Neural cell (in vitro differentiated cells): ENCODE measurements around the gene SLC9C1. TPM values are rescaled to one million over a fixed set of nuclear protein-coding genes. Genes with fewer than 3 reads are reported as not detected.

Experiments used
- H2AFZ ChIP-seq: fragments of 200-600, 300-800 bp; sonication (generic), shearing (Covaris generic); 2 replicates; pipeline ENCODE4 v1.6.0; 2014; ENCODE audit warnings: low read depth, mild to moderate bottlenecking, antibody characterized with exemption, low read length, moderate library complexity
- H3F3A ChIP-seq: fragments of 200-600 bp; shearing (Covaris generic); 2 replicates; pipeline ENCODE4 v1.6.1; 2016; ENCODE audit warnings: mild to moderate bottlenecking, moderate library complexity, mixed read lengths, antibody characterized with exemption, low read length; ENCODE audit not compliant: insufficient read depth, poor library complexity, severe bottlenecking
- H3K27ac ChIP-seq: fragments of 200-600, 300-800 bp; sonication (generic), shearing (Covaris generic); 2 replicates; pipeline ENCODE4 v1.5.1; 2014; ENCODE audit warnings: mild to moderate bottlenecking, low read length, moderate library complexity
- H3K27me3 ChIP-seq: fragments of 300-800, 200-600 bp; sonication (generic), shearing (Covaris generic); 2 replicates; pipeline ENCODE4 v1.6.0; 2014; ENCODE audit warnings: mild to moderate bottlenecking, low read depth, low read length, moderate library complexity; ENCODE audit not compliant: insufficient read depth
- H3K36me3 ChIP-seq: fragments of 300-800, 200-600 bp; sonication (generic), shearing (Covaris generic); 2 replicates; pipeline ENCODE4 v1.5.1; 2014; ENCODE audit warnings: mild to moderate bottlenecking, antibody characterized with exemption, low read length, moderate library complexity; ENCODE audit not compliant: insufficient read depth
- H3K4me2 ChIP-seq: fragments of 300-800, 200-600 bp; sonication (generic), shearing (Covaris generic); 2 replicates; pipeline ENCODE4 v1.6.0; 2014; ENCODE audit warnings: mild to moderate bottlenecking, low read length
- H3K4me3 ChIP-seq: fragments of 300-800, 200-600 bp; sonication (generic), shearing (Covaris generic); 2 replicates; pipeline ENCODE4 v1.5.1; 2014; ENCODE audit warnings: mild to moderate bottlenecking, low read length, moderate library complexity
- H3K79me2 ChIP-seq: fragments of 200-600 bp; shearing (Covaris generic); replicated peaks from 2 replicates; pipeline ENCODE4 v1.6.0; 2014; ENCODE audit warnings: mild to moderate bottlenecking, low read length, moderate library complexity; ENCODE audit not compliant: insufficient read depth
- H3K9ac ChIP-seq: fragments of 300-800, 200-600 bp; sonication (generic), shearing (Covaris generic); 2 replicates; pipeline ENCODE4 v1.6.1; 2016; ENCODE audit warnings: mild to moderate bottlenecking, low read length, mixed read lengths
- H3K9me2 ChIP-seq: fragments of 200-600 bp; shearing (Covaris generic); 2 replicates; pipeline ENCODE4 v1.6.1; 2016; ENCODE audit warnings: mild to moderate bottlenecking, low read length, mixed read lengths; ENCODE audit not compliant: insufficient read depth
- H3K9me3 ChIP-seq: fragments of 200-600, 300-800 bp; sonication (generic), shearing (Covaris generic); 2 replicates; pipeline ENCODE4 v1.6.1; 2016; ENCODE audit warnings: mild to moderate bottlenecking, mixed run types, low read length, moderate library complexity, mixed read lengths
- H4K20me1 ChIP-seq: fragments of 200-600 bp; shearing (Covaris generic); 2 replicates; pipeline ENCODE4 v1.6.1; 2016; ENCODE audit warnings: mild to moderate bottlenecking, mixed run types; ENCODE audit not compliant: insufficient read depth
- EP300 ChIP-seq: fragments of 450-650 bp; conservative IDR thresholded peaks from 2 replicates; pipeline ENCODE4 v1.6.1; 2014; ENCODE audit warnings: antibody characterized with exemption, mild to moderate bottlenecking, moderate library complexity; ENCODE audit not compliant: poor library complexity, severe bottlenecking
- EZH2 ChIP-seq: fragments of 200-600, 300-800 bp; shearing (Covaris generic), sonication (generic); IDR thresholded peaks from 2 replicates; pipeline ENCODE4 v1.6.1; 2014; ENCODE audit warnings: antibody characterized with exemption, low read length, borderline replicate concordance, mild to moderate bottlenecking; ENCODE audit not compliant: insufficient read depth, poor library complexity, severe bottlenecking
- MXI1 ChIP-seq: fragments of 450-650 bp; conservative IDR thresholded peaks from 2 replicates; pipeline ENCODE4 v1.6.1; 2014; ENCODE audit warnings: antibody characterized with exemption, mild to moderate bottlenecking; ENCODE audit not compliant: poor library complexity, severe bottlenecking
- POLR2AphosphoS5 ChIP-seq: IDR thresholded peaks from 2 replicates; pipeline ENCODE4 v1.6.1; 2012
- RAD21 ChIP-seq: fragments of 450-650 bp; conservative IDR thresholded peaks from 2 replicates; pipeline ENCODE4 v1.6.1; 2014; ENCODE audit warnings: antibody characterized with exemption, mild to moderate bottlenecking, moderate library complexity
- SMC3 ChIP-seq: fragments of 450-650 bp; conservative IDR thresholded peaks from 2 replicates; pipeline ENCODE4 v1.6.1; 2014; ENCODE audit warnings: antibody characterized with exemption, mild to moderate bottlenecking, moderate library complexity; ENCODE audit not compliant: poor library complexity
- TAF1 ChIP-seq: IDR thresholded peaks from 2 replicates; pipeline ENCODE4 v1.6.1; 2012; ENCODE audit warnings: low read depth
- polyA plus RNA-seq: library from polyadenylated mRNA; depleted of rRNA; stranded (reverse); fragments of >200 nt; gene quantifications from 2 replicates; pipeline ENCODE4 v1.2.3, GENCODE V29; 2014
- TF ChIP-seq, protein P1 (sequence below): IDR thresholded peaks from 2 replicates; pipeline ENCODE4 v1.6.1; 2012; ENCODE audit warnings: borderline replicate concordance
- TF ChIP-seq, protein P2 (sequence below): fragments of 450-650 bp; IDR thresholded peaks from 2 replicates; pipeline ENCODE4 v1.5.1; 2014; ENCODE audit warnings: antibody characterized with exemption, mild to moderate bottlenecking, moderate library complexity; ENCODE audit not compliant: poor library complexity, severe bottlenecking

The SLC9C1 gene
- polyA plus RNA-seq, 1 donor from 2014 or later, result not detected

- H3K36me3 ChIP-seq, result no peaks in the 10 kb centered on the region
- no peaks in the 10 kb centered on the region for H3K79me2 ChIP-seq
- no peak overlapping the region for H3K4me3 ChIP-seq
- H3K9me2 ChIP-seq, result no peaks in the 10 kb centered on the region
- H3K4me2 ChIP-seq, result no peak overlapping the region
- no peaks in the 10 kb centered on the region for H3K9me3 ChIP-seq
- H2AFZ ChIP-seq, result no peak overlapping the region
- TF ChIP-seq, protein P1, sequence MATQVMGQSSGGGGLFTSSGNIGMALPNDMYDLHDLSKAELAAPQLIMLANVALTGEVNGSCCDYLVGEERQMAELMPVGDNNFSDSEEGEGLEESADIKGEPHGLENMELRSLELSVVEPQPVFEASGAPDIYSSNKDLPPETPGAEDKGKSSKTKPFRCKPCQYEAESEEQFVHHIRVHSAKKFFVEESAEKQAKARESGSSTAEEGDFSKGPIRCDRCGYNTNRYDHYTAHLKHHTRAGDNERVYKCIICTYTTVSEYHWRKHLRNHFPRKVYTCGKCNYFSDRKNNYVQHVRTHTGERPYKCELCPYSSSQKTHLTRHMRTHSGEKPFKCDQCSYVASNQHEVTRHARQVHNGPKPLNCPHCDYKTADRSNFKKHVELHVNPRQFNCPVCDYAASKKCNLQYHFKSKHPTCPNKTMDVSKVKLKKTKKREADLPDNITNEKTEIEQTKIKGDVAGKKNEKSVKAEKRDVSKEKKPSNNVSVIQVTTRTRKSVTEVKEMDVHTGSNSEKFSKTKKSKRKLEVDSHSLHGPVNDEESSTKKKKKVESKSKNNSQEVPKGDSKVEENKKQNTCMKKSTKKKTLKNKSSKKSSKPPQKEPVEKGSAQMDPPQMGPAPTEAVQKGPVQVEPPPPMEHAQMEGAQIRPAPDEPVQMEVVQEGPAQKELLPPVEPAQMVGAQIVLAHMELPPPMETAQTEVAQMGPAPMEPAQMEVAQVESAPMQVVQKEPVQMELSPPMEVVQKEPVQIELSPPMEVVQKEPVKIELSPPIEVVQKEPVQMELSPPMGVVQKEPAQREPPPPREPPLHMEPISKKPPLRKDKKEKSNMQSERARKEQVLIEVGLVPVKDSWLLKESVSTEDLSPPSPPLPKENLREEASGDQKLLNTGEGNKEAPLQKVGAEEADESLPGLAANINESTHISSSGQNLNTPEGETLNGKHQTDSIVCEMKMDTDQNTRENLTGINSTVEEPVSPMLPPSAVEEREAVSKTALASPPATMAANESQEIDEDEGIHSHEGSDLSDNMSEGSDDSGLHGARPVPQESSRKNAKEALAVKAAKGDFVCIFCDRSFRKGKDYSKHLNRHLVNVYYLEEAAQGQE, result no peak
- no peak for TF ChIP-seq SMC3
- TF ChIP-seq EZH2, result no peak
- TF ChIP-seq TAF1, result no peak
- TF ChIP-seq, protein P2, sequence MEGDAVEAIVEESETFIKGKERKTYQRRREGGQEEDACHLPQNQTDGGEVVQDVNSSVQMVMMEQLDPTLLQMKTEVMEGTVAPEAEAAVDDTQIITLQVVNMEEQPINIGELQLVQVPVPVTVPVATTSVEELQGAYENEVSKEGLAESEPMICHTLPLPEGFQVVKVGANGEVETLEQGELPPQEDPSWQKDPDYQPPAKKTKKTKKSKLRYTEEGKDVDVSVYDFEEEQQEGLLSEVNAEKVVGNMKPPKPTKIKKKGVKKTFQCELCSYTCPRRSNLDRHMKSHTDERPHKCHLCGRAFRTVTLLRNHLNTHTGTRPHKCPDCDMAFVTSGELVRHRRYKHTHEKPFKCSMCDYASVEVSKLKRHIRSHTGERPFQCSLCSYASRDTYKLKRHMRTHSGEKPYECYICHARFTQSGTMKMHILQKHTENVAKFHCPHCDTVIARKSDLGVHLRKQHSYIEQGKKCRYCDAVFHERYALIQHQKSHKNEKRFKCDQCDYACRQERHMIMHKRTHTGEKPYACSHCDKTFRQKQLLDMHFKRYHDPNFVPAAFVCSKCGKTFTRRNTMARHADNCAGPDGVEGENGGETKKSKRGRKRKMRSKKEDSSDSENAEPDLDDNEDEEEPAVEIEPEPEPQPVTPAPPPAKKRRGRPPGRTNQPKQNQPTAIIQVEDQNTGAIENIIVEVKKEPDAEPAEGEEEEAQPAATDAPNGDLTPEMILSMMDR, result no peak
- no peak for TF ChIP-seq POLR2AphosphoS5
- TF ChIP-seq RAD21, result no peak
- no peak for TF ChIP-seq EP300
- no peak for TF ChIP-seq MXI1
- H3K27ac ChIP-seq, result no peak overlapping the region
- no peak overlapping the region for H3K9ac ChIP-seq
- no peaks in the 10 kb centered on the region for H3F3A ChIP-seq
- no peaks in the 10 kb centered on the region for H3K27me3 ChIP-seq
- no peaks in the 10 kb centered on the region for H4K20me1 ChIP-seq
These were observed 25.7 kb upstream of the SLC9C1 start for GRCh38 chr3:112319516-112320276.

DNA sequence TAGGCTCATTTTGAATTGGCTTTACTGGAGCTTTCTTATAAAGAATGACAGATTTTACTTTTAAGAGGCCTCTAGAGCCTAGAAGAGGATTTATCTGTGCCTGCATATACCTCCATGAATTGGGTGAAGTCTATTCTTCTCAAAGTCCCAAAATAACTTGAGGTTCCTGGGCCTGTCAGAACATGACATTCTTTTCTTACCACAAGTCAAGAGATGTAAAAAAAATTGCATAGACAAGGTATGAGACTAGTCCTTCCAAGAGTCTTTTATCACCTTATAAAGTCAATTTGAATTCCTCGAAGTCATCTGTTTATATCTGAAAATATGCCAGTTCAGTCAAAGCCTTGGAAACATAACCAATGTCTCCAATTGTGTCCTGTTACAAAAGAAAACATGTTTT, 21.8 kb upstream of the SLC9C1 start:
- Histone ChIP-seq H3F3A (no peaks in the 10 kb centered on the region), H2AFZ (no peak overlapping the region), H3K79me2 (no peaks in the 10 kb centered on the region), H3K4me3 (no peak overlapping the region), H3K9me2 (no peaks in the 10 kb centered on the region), H3K27ac (no peak overlapping the region), H3K27me3 (no peaks in the 10 kb centered on the region), H4K20me1 (no peaks in the 10 kb centered on the region), H3K9ac (no peak overlapping the region), H3K9me3 (no peaks in the 10 kb centered on the region), H3K36me3 (no peaks in the 10 kb centered on the region), H3K4me2 (no peak overlapping the region)
- TF ChIP-seq EP300 (no peak), EZH2 (no peak), MXI1 (no peak), RAD21 (no peak)
